B cell (primary cell): ENCODE measurements around the gene PBX1. TPM values are rescaled to one million over a fixed set of nuclear protein-coding genes. Genes with fewer than 3 reads are reported as not detected.

Experiments used
- ATAC-seq: fragments of 200-7000 bp; cut with Tn5 transposase; one replicate; pipeline ENCODE4 v1.10.0; 2021; ENCODE audit warnings: low read depth, mild to moderate bottlenecking, moderate number of reproducible peaks, moderate library complexity
- CTCF ChIA-PET: fragments of 350-600 bp; sonication (Branson Sonifier 250); formaldehyde crosslinking; loops from one replicate; lab custom pipeline; 2021; ENCODE audit warnings: antibody characterized with exemption, inconsistent platforms; lab: Charles Lee
- POLR2A ChIA-PET: fragments of 350-600 bp; sonication (Branson Sonifier 250); formaldehyde crosslinking; loops from one replicate; lab custom pipeline; 2021; ENCODE audit warnings: antibody characterized with exemption; lab: Charles Lee
- DNase-seq: peaks from one replicate; pipeline ENCODE4 v3.0.0; 2013
- H2AFZ ChIP-seq: 2 replicates; pipeline ENCODE4 v1.6.1; 2012; ENCODE audit warnings: mild to moderate bottlenecking, low read depth, low read length; ENCODE audit not compliant: insufficient read depth, poor library complexity, severe bottlenecking
- H3K27ac ChIP-seq, 2 donors: 1 replicate in 1 of 2; 2 replicates in 1 of 2; pipeline ENCODE4 v1.5.1; 2012 to 2013; ENCODE audit warnings: low read length in 2 of 2, mild to moderate bottlenecking in 2 of 2, moderate library complexity in 1 of 2
- H3K27me3 ChIP-seq, 4 experiments: fragments of 200-600 bp in 1 of 4; sonication (generic) in 1 of 4; replicated peaks in 1 of 4; 1 replicate in 2 of 4; 2 replicates in 2 of 4; pipeline versions ENCODE4 v1.6.1 to v1.7.0; 2013 to 2016; ENCODE audit warnings: low read length in 3 of 4, mild to moderate bottlenecking in 2 of 4, mixed read lengths in 1 of 4, moderate library complexity in 1 of 4; ENCODE audit not compliant: insufficient read depth in 4 of 4, control insufficient read depth in 3 of 4; ENCODE audit errors: control extremely low read depth in 1 of 4
- H3K36me3 ChIP-seq, 2 experiments: replicated peaks in 1 of 2; 1 replicate in 1 of 2; 2 replicates in 1 of 2; pipeline versions ENCODE4 v1.6.1 to v1.7.1; 2013; ENCODE audit warnings: low read length in 1 of 2; ENCODE audit not compliant: insufficient read depth in 2 of 2, control insufficient read depth in 1 of 2; ENCODE audit errors: control extremely low read depth in 1 of 2, extremely low read depth in 1 of 2
- H3K4me1 ChIP-seq, 2 donors: fragments of 200-600 bp in 1 of 2; sonication (generic) in 1 of 2; 1 replicate in 1 of 2; 2 replicates in 1 of 2; pipeline versions ENCODE4 v1.5.1 to v1.6.1; 2013 to 2017; ENCODE audit warnings: low read length in 2 of 2; ENCODE audit not compliant: control insufficient read depth in 2 of 2, insufficient read depth in 2 of 2
- H3K4me2 ChIP-seq: replicated peaks from 2 replicates; pipeline ENCODE3; 2012; ENCODE audit warnings: mild to moderate bottlenecking, low read depth, low read length; ENCODE audit not compliant: poor library complexity, severe bottlenecking
- H3K4me3 ChIP-seq, 5 experiments: fragments of 200-600 bp in 1 of 5; sonication (generic) in 1 of 5; 1 replicate in 3 of 5; 2 replicates in 2 of 5; pipeline versions ENCODE4 v1.5.1 to v1.7.0; 2011 to 2016; ENCODE audit warnings: low read length in 4 of 5, mild to moderate bottlenecking in 4 of 5, low read depth in 2 of 5, control low read depth in 1 of 5, moderate library complexity in 1 of 5; ENCODE audit not compliant: insufficient read depth in 1 of 5; ENCODE audit errors: control extremely low read depth in 1 of 5, extremely low read depth in 1 of 5
- H3K79me2 ChIP-seq: fragments of 200-600 bp; sonication (generic); one replicate; pipeline ENCODE4 v1.6.0; 2016; ENCODE audit warnings: low read length; ENCODE audit not compliant: control insufficient read depth, insufficient read depth
- H3K9ac ChIP-seq: fragments of 200-600 bp; sonication (generic); 2 replicates; pipeline ENCODE4 v1.6.1; 2017; ENCODE audit warnings: mild to moderate bottlenecking, low read length, moderate library complexity
- H3K9me3 ChIP-seq, 3 donors: one replicate each; pipeline versions ENCODE4 v1.6.1 to v1.7.1; 2013; ENCODE audit warnings: low read length in 2 of 3; ENCODE audit not compliant: control insufficient read depth in 2 of 3, insufficient read depth in 1 of 3; ENCODE audit errors: control extremely low read depth in 1 of 3
- H4K20me1 ChIP-seq: 2 replicates; pipeline ENCODE4 v1.6.0; 2012; ENCODE audit warnings: mild to moderate bottlenecking, low read length; ENCODE audit not compliant: insufficient read depth, control insufficient read depth, poor library complexity, severe bottlenecking
- H3K27ac Mint-ChIP-seq: one replicate; pipeline ENCODE4 v1.8.0; 2021; ENCODE audit warnings: mixed read lengths
- H3K27me3 Mint-ChIP-seq: one replicate; pipeline ENCODE4 v1.8.0; 2021; ENCODE audit warnings: mixed read lengths
- H3K4me1 Mint-ChIP-seq: one replicate; pipeline ENCODE4 v1.8.0; 2021; ENCODE audit warnings: mixed read lengths
- H3K4me3 Mint-ChIP-seq: one replicate; pipeline ENCODE4 v1.8.0; 2021; ENCODE audit warnings: mixed read lengths
- H3K9me3 Mint-ChIP-seq: one replicate; pipeline ENCODE4 v1.8.0; 2022; ENCODE audit warnings: mixed read lengths; ENCODE audit not compliant: insufficient read depth
- EZH2 ChIP-seq: IDR thresholded peaks from 2 replicates; pipeline ENCODE4 v1.6.1; 2012; ENCODE audit warnings: borderline replicate concordance, low read depth, mild to moderate bottlenecking, moderate library complexity, low read length; ENCODE audit not compliant: insufficient read depth, poor library complexity, severe bottlenecking
- WGBS: methylation state at CpG from one replicate; pipeline ENCODE4 v1.1.5; 2013; ENCODE audit warnings: missing lambda C conversion rate; ENCODE audit not compliant: insufficient coverage; 5-methylcytosine and 5-hydroxymethylcytosine counted together
- intact Hi-C: fragments of 100-400 bp; cut with micrococcal nuclease; formaldehyde crosslinking; loops from one replicate; pipeline ENCODE4 v1.10.0; 2022
- polyA plus RNA-seq: library from polyadenylated mRNA; depleted of rRNA; stranded (reverse); fragments of >200 nt; gene quantifications from 2 replicates; pipeline ENCODE4 v1.2.3, GENCODE V29; 2012
- total RNA-seq, 2 donors: library from RNA; stranded (reverse); fragments of 120-200 nt in 1 of 2; gene quantifications; 1 replicate in 1 of 2; 2 replicates in 1 of 2; pipeline versions ENCODE4 v1.2.3 to v1.2.4, GENCODE V29; 2013 to 2022
- TF ChIP-seq, protein P1 (sequence below): fragments of 200-600 bp; IDR thresholded peaks from one replicate; pipeline ENCODE4 v1.8.0; 2022; ENCODE audit warnings: antibody characterized with exemption, mild to moderate bottlenecking

The PBX1 gene
- total and polyA plus RNA-seq, 2 donors (not counting 1 experiment from before 2014, with no cell fraction given): 0.32 TPM; not detected in 1

- no CpG with 5 or more reads among the region's 4 CpGs for WGBS
- Mint-ChIP-seq H3K9me3 (peaks cover 7% of the 10 kb centered on the region), H3K27ac (no peak overlapping the region), H3K4me1 (peaks cover 13% of the 10 kb centered on the region), H3K4me3 (no peak overlapping the region), H3K27me3 (peaks cover 25% of the 10 kb centered on the region)
- POLR2A ChIA-PET: no interaction called here
- DNase-seq (no peak), ATAC-seq (no peak)
- H3K9me3 ChIP-seq: peaks cover 2 to 9% (median 5%) of the 10 kb centered on the region in 3 donors
- peaks cover 0 to 28% (median 19%) of the 10 kb centered on the region in 4 experiments for H3K27me3 ChIP-seq
- H3K36me3 ChIP-seq: no peaks in the 10 kb centered on the region
- no peak overlapping the region for H2AFZ ChIP-seq
- CTCF ChIA-PET: no interaction called here
- intact Hi-C loops: no loop called here
- H3K4me3 ChIP-seq: no peak overlapping the region
- no peak overlapping the region for H3K9ac ChIP-seq
- no peaks in the 10 kb centered on the region for H4K20me1 ChIP-seq
- H3K79me2 ChIP-seq: no peaks in the 10 kb centered on the region
- H3K4me1 ChIP-seq: peaks cover 8 to 15% of the 10 kb centered on the region in 2 donors
- no peak overlapping the region for H3K4me2 ChIP-seq
- H3K27ac ChIP-seq: no peak overlapping the region
- TF ChIP-seq EZH2: no peak
- TF ChIP-seq, protein P1, sequence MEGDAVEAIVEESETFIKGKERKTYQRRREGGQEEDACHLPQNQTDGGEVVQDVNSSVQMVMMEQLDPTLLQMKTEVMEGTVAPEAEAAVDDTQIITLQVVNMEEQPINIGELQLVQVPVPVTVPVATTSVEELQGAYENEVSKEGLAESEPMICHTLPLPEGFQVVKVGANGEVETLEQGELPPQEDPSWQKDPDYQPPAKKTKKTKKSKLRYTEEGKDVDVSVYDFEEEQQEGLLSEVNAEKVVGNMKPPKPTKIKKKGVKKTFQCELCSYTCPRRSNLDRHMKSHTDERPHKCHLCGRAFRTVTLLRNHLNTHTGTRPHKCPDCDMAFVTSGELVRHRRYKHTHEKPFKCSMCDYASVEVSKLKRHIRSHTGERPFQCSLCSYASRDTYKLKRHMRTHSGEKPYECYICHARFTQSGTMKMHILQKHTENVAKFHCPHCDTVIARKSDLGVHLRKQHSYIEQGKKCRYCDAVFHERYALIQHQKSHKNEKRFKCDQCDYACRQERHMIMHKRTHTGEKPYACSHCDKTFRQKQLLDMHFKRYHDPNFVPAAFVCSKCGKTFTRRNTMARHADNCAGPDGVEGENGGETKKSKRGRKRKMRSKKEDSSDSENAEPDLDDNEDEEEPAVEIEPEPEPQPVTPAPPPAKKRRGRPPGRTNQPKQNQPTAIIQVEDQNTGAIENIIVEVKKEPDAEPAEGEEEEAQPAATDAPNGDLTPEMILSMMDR: no peak
Observed at GRCh38 chr1:164557270-164557669, 1.7 kb upstream of the PBX1 start.

DNA sequence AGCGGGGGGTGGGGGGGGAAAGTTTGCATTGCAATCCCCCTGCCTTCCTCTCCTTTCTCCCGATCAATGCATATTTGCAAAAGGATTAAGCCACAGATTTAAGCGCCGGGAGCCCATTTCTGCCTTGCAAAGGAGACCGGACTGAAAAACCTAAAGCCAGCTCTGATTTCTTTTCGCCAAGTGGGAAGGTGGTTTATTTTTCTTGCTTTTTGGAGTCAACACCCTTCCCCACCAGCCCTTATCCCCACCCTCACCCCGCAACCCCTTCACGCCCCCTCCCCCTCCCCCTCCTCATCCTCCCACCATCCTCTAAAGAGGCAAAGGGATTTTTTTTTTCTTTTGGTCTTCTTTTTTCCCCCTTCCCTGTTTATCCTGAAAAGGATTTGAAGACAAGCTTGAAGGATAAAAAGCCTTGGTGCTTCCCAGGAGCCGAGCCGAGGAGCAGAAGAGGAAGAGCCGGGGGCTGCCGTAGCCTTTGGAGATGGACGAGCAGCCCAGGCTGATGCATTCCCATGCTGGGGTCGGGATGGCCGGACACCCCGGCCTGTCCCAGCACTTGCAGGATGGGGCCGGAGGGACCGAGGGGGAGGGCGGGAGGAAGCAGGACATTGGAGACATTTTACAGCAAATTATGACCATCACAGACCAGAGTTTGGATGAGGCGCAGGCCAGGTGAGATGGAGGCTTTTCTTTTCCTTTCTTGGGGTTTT lies 513 bp downstream of the PBX1 start:
- H3K4me3 ChIP-seq: peak overlapping the region in 2 of 5 experiments; percentile 44
- Mint-ChIP-seq H3K4me3 (peak overlapping the region; percentile 76), H3K9me3 (no peaks in the 10 kb centered on the region), H3K27ac (no peak overlapping the region), H3K27me3 (peaks cover 25% of the 10 kb centered on the region), H3K4me1 (peaks cover 13% of the 10 kb centered on the region)
- peaks cover 8 to 15% of the 10 kb centered on the region in 2 donors for H3K4me1 ChIP-seq
- no peak for TF ChIP-seq EZH2
- intact Hi-C loops: no loop called here
- CTCF ChIA-PET: no interaction called here
- no peak overlapping the region for H3K27ac ChIP-seq
- H4K20me1 ChIP-seq: no peaks in the 10 kb centered on the region
- peak overlapping the region; percentile 78 for H3K4me2 ChIP-seq
- DNase-seq (no peak), ATAC-seq (no peak)
- POLR2A ChIA-PET: interaction anchor here (0.6 kb wide), 1 partner anchor 1607 kb away, joined by 3 read pairs; no protein-coding TSS in a partner anchor
- H3K79me2 ChIP-seq: no peaks in the 10 kb centered on the region
- 2% methylated on average over 5 of the region's 20 CpGs for WGBS
- no peaks in the 10 kb centered on the region for H3K36me3 ChIP-seq
- peaks cover 0 to 1% (median 0%) of the 10 kb centered on the region in 3 donors for H3K9me3 ChIP-seq
- H2AFZ ChIP-seq: peak overlapping the region; percentile 1
- no peak overlapping the region for H3K9ac ChIP-seq
- peaks cover 0 to 28% (median 21%) of the 10 kb centered on the region in 4 experiments for H3K27me3 ChIP-seq
